ENCODE data around the gene HEXD.

DNA sequence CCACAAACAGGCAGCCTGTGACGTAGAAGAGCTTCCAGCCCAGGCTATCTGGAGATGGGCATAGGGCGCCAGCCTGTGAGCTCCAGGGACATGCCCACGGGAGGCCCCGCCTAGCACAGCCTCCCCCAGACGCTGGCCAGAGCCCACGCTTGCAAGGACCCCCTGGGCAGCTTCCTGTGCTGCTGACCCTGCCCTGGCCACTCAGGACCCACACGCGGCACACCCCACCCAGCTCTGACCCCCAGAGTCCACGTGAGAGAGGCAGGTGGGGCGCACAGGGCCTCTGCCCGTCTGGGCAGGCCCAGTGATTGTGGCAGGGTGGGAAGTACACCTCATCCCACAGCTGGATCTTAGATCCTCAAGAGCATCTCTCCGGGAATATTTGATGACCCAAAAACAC is 28.5 kb downstream of the HEXD start:
- TF ChIP-seq, protein P1, sequence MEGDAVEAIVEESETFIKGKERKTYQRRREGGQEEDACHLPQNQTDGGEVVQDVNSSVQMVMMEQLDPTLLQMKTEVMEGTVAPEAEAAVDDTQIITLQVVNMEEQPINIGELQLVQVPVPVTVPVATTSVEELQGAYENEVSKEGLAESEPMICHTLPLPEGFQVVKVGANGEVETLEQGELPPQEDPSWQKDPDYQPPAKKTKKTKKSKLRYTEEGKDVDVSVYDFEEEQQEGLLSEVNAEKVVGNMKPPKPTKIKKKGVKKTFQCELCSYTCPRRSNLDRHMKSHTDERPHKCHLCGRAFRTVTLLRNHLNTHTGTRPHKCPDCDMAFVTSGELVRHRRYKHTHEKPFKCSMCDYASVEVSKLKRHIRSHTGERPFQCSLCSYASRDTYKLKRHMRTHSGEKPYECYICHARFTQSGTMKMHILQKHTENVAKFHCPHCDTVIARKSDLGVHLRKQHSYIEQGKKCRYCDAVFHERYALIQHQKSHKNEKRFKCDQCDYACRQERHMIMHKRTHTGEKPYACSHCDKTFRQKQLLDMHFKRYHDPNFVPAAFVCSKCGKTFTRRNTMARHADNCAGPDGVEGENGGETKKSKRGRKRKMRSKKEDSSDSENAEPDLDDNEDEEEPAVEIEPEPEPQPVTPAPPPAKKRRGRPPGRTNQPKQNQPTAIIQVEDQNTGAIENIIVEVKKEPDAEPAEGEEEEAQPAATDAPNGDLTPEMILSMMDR (IDR thresholded peaks at IDR 0.05; ENCODE audit: low read depth, low read length, poor library complexity, severe bottlenecking), result no peak
- no peak for TF ChIP-seq EZH2phosphoT487 (IDR thresholded peaks at IDR 0.05; ENCODE audit: borderline replicate concordance, low read length)
